ENCODE results near the gene HPSE2.

HPSE2 gene

GRCh38 chr10:99084161-99084560, 151.5 kb downstream of the HPSE2 start:
- Histone ChIP-seq H3K4me3 (ENCODE audit: extremely low read depth, insufficient read depth, low read length, poor library complexity, severe bottlenecking) (no peak overlapping the region), H3K27ac (ENCODE audit: low read depth, low read length, severe bottlenecking) (no peak overlapping the region), H3K36me3 (ENCODE audit: control insufficient read depth, insufficient read depth, low read length) (no peaks in the 10 kb centered on the region), H3K9me3 (ENCODE audit: control insufficient read depth, low read length) (no peaks in the 10 kb centered on the region), H3K4me1 (ENCODE audit: control insufficient read depth, insufficient read depth, low read length, poor library complexity, severe bottlenecking) (no peaks in the 10 kb centered on the region)
- WGBS, 2 experiments (ENCODE audit: insufficient coverage in 2 of 2) = 63% methylated on average over 3 of the region's 3 CpGs; no CpG with 5 or more reads in 1 of the 2 experiments

DNA sequence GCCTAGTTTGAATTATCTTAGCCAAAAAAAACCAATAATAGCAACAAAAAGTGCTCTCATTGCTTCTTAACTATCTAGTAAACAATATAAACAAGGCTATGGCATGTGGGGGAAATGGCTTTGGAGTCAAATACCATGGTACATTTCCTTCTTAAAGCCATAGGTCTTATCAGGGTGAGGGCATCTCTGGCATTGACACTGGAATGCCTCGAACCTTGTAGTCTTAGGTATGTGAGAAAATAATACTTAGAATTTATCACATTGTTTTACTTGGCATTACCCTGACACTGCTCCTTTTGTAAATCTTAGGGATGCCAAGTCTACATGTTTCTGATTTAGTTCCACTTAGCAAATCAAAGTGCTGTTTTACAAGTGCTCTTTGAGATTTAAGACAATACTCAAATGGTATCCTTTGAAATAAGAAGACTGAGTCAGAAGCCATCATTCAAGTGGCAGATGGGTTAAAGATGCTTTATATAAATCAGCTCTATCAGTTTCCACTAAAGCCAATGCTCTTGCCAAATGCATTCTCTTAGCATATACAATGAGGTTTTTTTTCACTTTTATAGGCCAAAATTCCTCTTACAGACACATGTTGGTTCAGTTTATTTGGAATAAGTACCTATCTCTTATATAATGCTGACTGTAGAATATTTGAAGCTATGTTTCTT, 155.2 kb downstream of the HPSE2 start:
- WGBS, 2 experiments (ENCODE audit: insufficient coverage in 2 of 2) = no CpG with 5 or more reads among the region's 1 CpG
- Histone ChIP-seq H3K4me1 (ENCODE audit: control insufficient read depth, insufficient read depth, low read length, poor library complexity, severe bottlenecking) (no peaks in the 10 kb centered on the region), H3K36me3 (ENCODE audit: control insufficient read depth, insufficient read depth, low read length) (no peaks in the 10 kb centered on the region)

DNA sequence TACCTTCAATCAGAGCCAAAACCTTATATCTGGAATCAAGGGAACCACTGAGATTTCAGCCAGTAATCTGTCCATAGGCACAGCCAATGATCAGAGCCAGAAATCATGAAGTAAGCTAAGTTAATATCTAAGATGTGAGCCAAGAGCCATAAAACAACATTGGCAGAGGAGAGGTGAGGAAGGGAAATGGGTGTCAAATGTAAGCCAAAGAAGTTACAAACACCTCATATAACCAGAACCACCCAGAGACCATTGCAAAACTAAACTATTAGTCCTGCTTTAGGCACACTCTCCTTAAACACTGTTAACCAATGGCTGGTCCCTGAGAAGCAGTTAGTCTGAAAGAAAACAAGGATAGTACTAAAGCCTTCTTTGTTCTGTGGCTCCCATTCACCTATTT, 173.1 kb downstream of the HPSE2 start:
- no peak overlapping the region for H3K4me3 ChIP-seq (ENCODE audit: extremely low read depth, insufficient read depth, low read length, poor library complexity, severe bottlenecking)
- no peaks in the 10 kb centered on the region for H3K9me3 ChIP-seq (ENCODE audit: control insufficient read depth, low read length)
- no peaks in the 10 kb centered on the region for H3K4me1 ChIP-seq (ENCODE audit: control insufficient read depth, insufficient read depth, low read length, poor library complexity, severe bottlenecking)
- no peak overlapping the region for H3K27ac ChIP-seq (ENCODE audit: low read depth, low read length, severe bottlenecking)
- no peaks in the 10 kb centered on the region for H3K36me3 ChIP-seq (ENCODE audit: control insufficient read depth, insufficient read depth, low read length)

More for the DNA sequence above, 155.2 kb downstream of the HPSE2 start:
- no peak overlapping the region for H3K4me3 ChIP-seq (ENCODE audit: extremely low read depth, insufficient read depth, low read length, poor library complexity, severe bottlenecking)
- no peak overlapping the region for H3K27ac ChIP-seq (ENCODE audit: low read depth, low read length, severe bottlenecking)
- no peaks in the 10 kb centered on the region for H3K9me3 ChIP-seq (ENCODE audit: control insufficient read depth, low read length)

GRCh38 chr10:99058762-99059161, 176.9 kb downstream of the HPSE2 start:
- Histone ChIP-seq H3K4me3 (ENCODE audit: extremely low read depth, insufficient read depth, low read length, poor library complexity, severe bottlenecking) (no peak overlapping the region), H3K27ac (ENCODE audit: low read depth, low read length, severe bottlenecking) (no peak overlapping the region), H3K4me1 (ENCODE audit: control insufficient read depth, insufficient read depth, low read length, poor library complexity, severe bottlenecking) (no peaks in the 10 kb centered on the region), H3K9me3 (ENCODE audit: control insufficient read depth, low read length) (no peaks in the 10 kb centered on the region), H3K36me3 (ENCODE audit: control insufficient read depth, insufficient read depth, low read length) (no peaks in the 10 kb centered on the region)

- WGBS, 2 experiments (ENCODE audit: insufficient coverage in 2 of 2) = 55 to 75% methylated on average over 2 to 4 of the region's 4 CpGs
- no peaks in the 10 kb centered on the region for H3K36me3 ChIP-seq (ENCODE audit: control insufficient read depth, insufficient read depth, low read length)
- H3K4me1 ChIP-seq (ENCODE audit: control insufficient read depth, insufficient read depth, low read length, poor library complexity, severe bottlenecking) = no peaks in the 10 kb centered on the region
- no peak overlapping the region for H3K4me3 ChIP-seq (ENCODE audit: extremely low read depth, insufficient read depth, low read length, poor library complexity, severe bottlenecking)
- H3K27ac ChIP-seq (ENCODE audit: low read depth, low read length, severe bottlenecking) = no peak overlapping the region
- no peaks in the 10 kb centered on the region for H3K9me3 ChIP-seq (ENCODE audit: control insufficient read depth, low read length)
Measured at GRCh38 chr10:99057936-99058690, 177.5 kb downstream of the HPSE2 start.

DNA sequence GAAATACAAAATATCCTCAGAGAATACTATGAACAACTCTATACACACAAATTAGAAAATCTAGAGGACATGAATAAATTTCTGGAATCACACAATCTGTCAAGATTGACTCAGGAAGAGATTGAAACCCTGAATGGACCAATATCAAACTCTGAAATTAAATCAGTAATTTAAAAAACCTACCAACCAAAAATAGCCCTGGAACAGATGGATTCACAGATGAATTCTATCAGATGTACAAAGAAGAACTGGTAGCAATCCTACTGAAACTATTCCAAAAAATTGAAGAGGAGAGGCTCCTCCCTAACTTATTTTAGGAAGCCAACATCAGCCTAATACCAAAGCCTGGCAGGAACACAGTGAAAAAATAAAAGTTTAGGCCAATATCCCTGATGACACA, 190.0 kb downstream of the HPSE2 start:
- no peak overlapping the region for H3K27ac ChIP-seq (ENCODE audit: low read depth, low read length, severe bottlenecking)
- peaks cover 19% of the 10 kb centered on the region for H3K9me3 ChIP-seq (ENCODE audit: control insufficient read depth, low read length)
- no peaks in the 10 kb centered on the region for H3K4me1 ChIP-seq (ENCODE audit: control insufficient read depth, insufficient read depth, low read length, poor library complexity, severe bottlenecking)
- H3K4me3 ChIP-seq (ENCODE audit: extremely low read depth, insufficient read depth, low read length, poor library complexity, severe bottlenecking) = no peak overlapping the region
- H3K36me3 ChIP-seq (ENCODE audit: control insufficient read depth, insufficient read depth, low read length) = no peaks in the 10 kb centered on the region

DNA sequence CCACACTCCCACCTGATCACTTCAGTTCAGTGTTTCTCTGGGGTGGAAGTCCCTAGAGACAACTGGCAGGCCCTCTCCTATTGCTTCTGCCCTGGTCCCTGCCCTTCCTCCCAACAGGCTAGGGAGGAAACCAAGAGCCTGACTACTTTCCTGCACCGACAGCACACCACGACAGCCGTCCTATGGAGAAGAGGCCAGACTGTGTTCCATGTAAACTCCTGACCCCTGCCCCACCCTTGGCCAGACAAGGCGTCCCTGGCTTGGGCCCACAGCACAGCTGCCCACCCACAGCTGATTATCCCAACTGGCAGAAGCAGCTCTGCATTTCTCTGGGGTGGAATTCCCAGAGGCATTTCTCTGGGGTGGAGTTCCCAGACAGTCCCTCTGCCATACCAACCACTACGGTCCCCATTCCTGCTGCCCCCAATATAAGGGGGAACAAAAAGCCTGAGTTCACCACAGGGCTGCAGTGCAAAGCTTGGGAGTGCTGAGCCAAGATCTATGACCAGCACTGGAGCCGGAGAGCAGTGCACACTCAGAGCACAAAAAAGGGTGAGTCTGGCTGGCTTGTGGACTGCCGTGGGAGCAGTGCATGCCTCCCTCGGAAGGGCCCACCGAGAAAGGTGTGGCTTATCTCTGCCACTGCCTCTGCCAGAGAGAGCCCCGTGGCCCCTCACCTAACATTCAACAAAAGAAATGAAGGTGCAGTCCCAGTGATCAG, 193.4 kb downstream of the HPSE2 start:
- no peaks in the 10 kb centered on the region for H3K4me1 ChIP-seq (ENCODE audit: control insufficient read depth, insufficient read depth, low read length, poor library complexity, severe bottlenecking)
- no peaks in the 10 kb centered on the region for H3K36me3 ChIP-seq (ENCODE audit: control insufficient read depth, insufficient read depth, low read length)
- no peak overlapping the region for H3K27ac ChIP-seq (ENCODE audit: low read depth, low read length, severe bottlenecking)
- peaks cover 19% of the 10 kb centered on the region for H3K9me3 ChIP-seq (ENCODE audit: control insufficient read depth, low read length)
- WGBS, 2 experiments (ENCODE audit: insufficient coverage in 2 of 2) = 92 to 95% methylated on average over 6 to 8 of the region's 10 CpGs
- no peak overlapping the region for H3K4me3 ChIP-seq (ENCODE audit: extremely low read depth, insufficient read depth, low read length, poor library complexity, severe bottlenecking)

GRCh38 chr10:99041468-99041867, 194.2 kb downstream of the HPSE2 start:
- Histone ChIP-seq H3K4me1 (ENCODE audit: control insufficient read depth, insufficient read depth, low read length, poor library complexity, severe bottlenecking) (no peaks in the 10 kb centered on the region), H3K4me3 (ENCODE audit: extremely low read depth, insufficient read depth, low read length, poor library complexity, severe bottlenecking) (no peak overlapping the region), H3K36me3 (ENCODE audit: control insufficient read depth, insufficient read depth, low read length) (no peaks in the 10 kb centered on the region), H3K9me3 (ENCODE audit: control insufficient read depth, low read length) (peaks cover 18% of the 10 kb centered on the region), H3K27ac (ENCODE audit: low read depth, low read length, severe bottlenecking) (no peak overlapping the region)
- WGBS, 2 experiments (ENCODE audit: insufficient coverage in 2 of 2) = 83 to 90% methylated on average over 3 to 4 of the region's 4 CpGs

GRCh38 chr10:99013885-99014284, 221.8 kb downstream of the HPSE2 start:
- Histone ChIP-seq H3K4me3 (ENCODE audit: extremely low read depth, insufficient read depth, low read length, poor library complexity, severe bottlenecking) (no peak overlapping the region), H3K27ac (ENCODE audit: low read depth, low read length, severe bottlenecking) (no peak overlapping the region), H3K36me3 (ENCODE audit: control insufficient read depth, insufficient read depth, low read length) (no peaks in the 10 kb centered on the region), H3K4me1 (ENCODE audit: control insufficient read depth, insufficient read depth, low read length, poor library complexity, severe bottlenecking) (peaks cover 5% of the 10 kb centered on the region), H3K9me3 (ENCODE audit: control insufficient read depth, low read length) (no peaks in the 10 kb centered on the region)
- 78 to 92% methylated on average over 7 to 8 of the region's 9 CpGs for WGBS, 2 experiments (ENCODE audit: insufficient coverage in 2 of 2)

GRCh38 chr10:99010286-99010685, 225.4 kb downstream of the HPSE2 start:
- Histone ChIP-seq H3K9me3 (ENCODE audit: control insufficient read depth, low read length) (no peaks in the 10 kb centered on the region), H3K36me3 (ENCODE audit: control insufficient read depth, insufficient read depth, low read length) (no peaks in the 10 kb centered on the region), H3K4me1 (ENCODE audit: control insufficient read depth, insufficient read depth, low read length, poor library complexity, severe bottlenecking) (peaks cover 5% of the 10 kb centered on the region), H3K4me3 (ENCODE audit: extremely low read depth, insufficient read depth, low read length, poor library complexity, severe bottlenecking) (no peak overlapping the region), H3K27ac (ENCODE audit: low read depth, low read length, severe bottlenecking) (no peak overlapping the region)

DNA sequence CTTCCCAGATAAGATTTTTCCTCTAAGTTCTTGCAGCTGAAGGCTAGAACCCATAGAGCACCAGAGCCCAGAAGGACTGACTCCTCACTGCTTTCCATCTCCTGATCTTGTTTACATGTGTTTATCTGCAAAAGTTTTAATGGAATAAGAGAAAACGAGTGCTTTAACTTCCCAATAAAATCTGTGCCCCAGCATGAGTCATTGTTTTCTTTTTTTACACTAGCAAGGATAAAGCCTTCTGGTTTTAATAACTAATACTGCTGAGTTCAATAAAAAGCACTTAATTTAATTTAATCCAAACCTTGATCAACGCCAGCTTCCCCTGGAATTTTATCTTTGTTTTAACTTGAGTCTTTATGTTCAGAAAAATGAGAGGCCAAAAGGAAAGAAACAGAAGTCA, 227.6 kb downstream of the HPSE2 start:
- Histone ChIP-seq H3K36me3 (ENCODE audit: control insufficient read depth, insufficient read depth, low read length) (no peaks in the 10 kb centered on the region), H3K4me3 (ENCODE audit: extremely low read depth, insufficient read depth, low read length, poor library complexity, severe bottlenecking) (no peak overlapping the region), H3K9me3 (ENCODE audit: control insufficient read depth, low read length) (no peaks in the 10 kb centered on the region), H3K4me1 (ENCODE audit: control insufficient read depth, insufficient read depth, low read length, poor library complexity, severe bottlenecking) (peaks cover 5% of the 10 kb centered on the region), H3K27ac (ENCODE audit: low read depth, low read length, severe bottlenecking) (no peak overlapping the region)
- no CpG with 5 or more reads among the region's 2 CpGs for WGBS, 2 experiments (ENCODE audit: insufficient coverage in 2 of 2)

Data from mesodermal cell (in vitro differentiated cells).